T-cell (primary cell): ENCODE data around the gene NCAPG2. TPM values are rescaled to one million over a fixed set of nuclear protein-coding genes. Genes with fewer than 3 reads are reported as not detected.

Experiments
- ATAC-seq, 4 experiments: fragments of 200-7000 bp in 3 of 4; fragments of 150-1000 bp in 1 of 4; cut with Tn5 transposase; replicated peaks in 1 of 4; 1 replicate in 3 of 4; 2 replicates in 1 of 4; pipeline ENCODE4 v1.10.0; 2021; ENCODE audit warnings: moderate library complexity in 3 of 4, mild to moderate bottlenecking in 2 of 4, moderate number of reproducible peaks in 1 of 4
- CTCF ChIA-PET, 2 donors: fragments of 300-600 bp; sonication (Branson Sonifier 250); formaldehyde crosslinking; loops; one replicate each; lab custom pipeline; 2022; ENCODE audit warnings: antibody characterized with exemption in 2 of 2; lab: Charles Lee
- POLR2A ChIA-PET, 2 donors: fragments of 300-600 bp; sonication (Branson Sonifier 250); formaldehyde crosslinking; loops; one replicate each; lab custom pipeline; 2022; ENCODE audit warnings: antibody characterized with exemption in 2 of 2; lab: Charles Lee
- DNase-seq, 35 experiments: peaks; one replicate each; pipeline versions ENCODE4 v3.0.0 to v3.0.0-alpha.2; 2013 to 2023
- H3K27ac ChIP-seq: one replicate; pipeline ENCODE4 v1.5.1; 2013; ENCODE audit warnings: low read length
- H3K27me3 ChIP-seq, 2 experiments: replicated peaks in 1 of 2; 1 replicate in 1 of 2; 2 replicates in 1 of 2; pipeline versions ENCODE4 v1.6.1 to v1.7.0; 2013; ENCODE audit warnings: low read length in 1 of 2, mixed read lengths in 1 of 2; ENCODE audit not compliant: control insufficient read depth in 2 of 2, insufficient read depth in 2 of 2; ENCODE audit errors: extremely low read depth in 1 of 2
- H3K36me3 ChIP-seq, 2 donors: 1 replicate in 1 of 2; 2 replicates in 1 of 2; pipeline versions ENCODE4 v1.6.1 to v1.7.0; 2013; ENCODE audit warnings: low read length in 1 of 2; ENCODE audit not compliant: control insufficient read depth in 2 of 2, insufficient read depth in 1 of 2; ENCODE audit errors: extremely low read depth in 1 of 2
- H3K4me1 ChIP-seq, 2 experiments: 1 replicate in 1 of 2; 2 replicates in 1 of 2; pipeline versions ENCODE4 v1.6.1 to v1.7.0; 2013; ENCODE audit warnings: low read length in 2 of 2, mixed read lengths in 1 of 2; ENCODE audit not compliant: insufficient read depth in 2 of 2, control insufficient read depth in 1 of 2; ENCODE audit errors: extremely low read depth in 1 of 2
- H3K4me3 ChIP-seq, 2 donors: 1 replicate in 1 of 2; 2 replicates in 1 of 2; pipeline versions ENCODE4 v1.5.1 to v1.7.0; 2013; ENCODE audit warnings: mild to moderate bottlenecking in 2 of 2, low read length in 1 of 2, moderate library complexity in 1 of 2; ENCODE audit not compliant: control insufficient read depth in 1 of 2; ENCODE audit errors: extremely low read depth in 1 of 2
- H3K9me3 ChIP-seq: 2 replicates; pipeline ENCODE4 v1.7.0; 2013
- H3K27ac Mint-ChIP-seq, 2 donors: one replicate each; pipeline ENCODE4 v1.8.0; 2020 to 2021; ENCODE audit warnings: mild to moderate bottlenecking in 2 of 2, mixed read lengths in 2 of 2
- H3K27me3 Mint-ChIP-seq, 2 donors: one replicate each; pipeline ENCODE4 v1.8.0; 2021 to 2022; ENCODE audit warnings: mixed read lengths in 2 of 2
- H3K36me3 Mint-ChIP-seq: one replicate; pipeline ENCODE4 v1.8.0; 2021; ENCODE audit warnings: mixed read lengths
- H3K4me1 Mint-ChIP-seq, 3 donors: one replicate each; pipeline ENCODE4 v1.8.0; 2020 to 2022; ENCODE audit warnings: mixed read lengths in 3 of 3, mild to moderate bottlenecking in 1 of 3
- H3K4me3 Mint-ChIP-seq, 3 donors: one replicate each; pipeline ENCODE4 v1.8.0; 2020 to 2022; ENCODE audit warnings: mild to moderate bottlenecking in 3 of 3, mixed read lengths in 3 of 3, moderate library complexity in 3 of 3
- H3K9me3 Mint-ChIP-seq, 3 donors: one replicate each; pipeline ENCODE4 v1.8.0; 2020 to 2022; ENCODE audit warnings: mixed read lengths in 3 of 3
- WGBS: methylation state at CpG from one replicate; pipeline ENCODE4 v1.1.5; 2013; ENCODE audit warnings: missing lambda C conversion rate; ENCODE audit not compliant: insufficient coverage; 5-methylcytosine and 5-hydroxymethylcytosine counted together
- total RNA-seq, 35 experiments: library from RNA in 6 of 35; stranded (reverse) in 6 of 35; fragments of 120-200 nt in 1 of 35; gene quantifications; one replicate each; pipeline versions ENCODE4 v1.2.1 to v1.2.4 and lab custom pipeline; 2013 to 2026

NCAPG2 gene
- total RNA-seq, 5 donors from 2014 or later (not counting 1 experiment from before 2014, with no cell fraction given) = 6.2 to 14.7 (median 11.9) TPM

DNA sequence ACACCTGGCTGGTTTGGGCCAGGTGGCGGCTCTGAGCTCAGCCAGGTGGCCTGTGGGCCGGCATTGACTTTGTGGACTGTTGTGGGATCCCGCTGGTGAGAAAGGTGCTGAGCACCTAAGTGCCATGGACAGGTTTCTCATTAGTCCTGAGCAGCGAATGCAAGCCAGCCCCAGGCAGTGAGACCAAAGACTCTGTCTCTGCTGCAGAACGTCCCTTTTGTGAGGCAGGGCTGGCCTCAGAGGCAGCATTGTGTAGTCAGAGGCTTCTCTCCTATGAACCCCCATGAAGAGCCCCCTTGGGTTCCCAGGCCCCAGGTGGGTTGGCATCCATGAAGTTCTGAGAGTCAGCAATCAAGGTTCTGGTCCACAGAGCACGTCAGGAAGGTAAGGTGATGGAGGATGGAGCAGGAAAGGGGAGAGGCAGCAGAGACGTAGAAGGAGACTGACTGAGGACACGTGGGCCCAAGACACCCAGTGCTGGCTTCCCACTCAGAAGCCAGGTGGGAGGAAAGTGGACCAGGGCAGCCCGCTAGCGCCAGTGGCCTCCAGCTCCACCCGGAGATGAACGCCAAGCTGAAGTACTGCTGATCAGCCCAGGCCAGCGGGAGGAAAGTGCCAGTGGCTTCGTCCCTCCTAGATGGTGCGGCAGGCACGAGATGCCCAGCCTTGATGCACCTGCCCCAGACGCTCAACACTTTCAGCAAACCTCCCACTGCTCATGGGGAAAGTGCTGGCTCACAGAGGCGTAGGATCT, 97.8 kb downstream of the NCAPG2 start:
- 98% methylated on average over 17 of the region's 18 CpGs for WGBS
- ChIA-PET POLR2A (no interaction called here), CTCF (no interaction called here)

GRCh38 chr7:158606129-158606528, 98.5 kb downstream of the NCAPG2 start:
- DNase-seq = no peak
- H3K4me1 Mint-ChIP-seq = peaks cover 0 to 2% (median 0%) of the 10 kb centered on the region in 3 donors
- ATAC-seq = no peak
- H3K27ac Mint-ChIP-seq = no peak overlapping the region
- WGBS = 96% methylated on average over 4 of the region's 4 CpGs
- Histone ChIP-seq H3K9me3 (no peaks in the 10 kb centered on the region), H3K27me3 (no peaks in the 10 kb centered on the region), H3K4me1 (no peaks in the 10 kb centered on the region), H3K36me3 (no peaks in the 10 kb centered on the region), H3K27ac (no peak overlapping the region), H3K4me3 (no peak overlapping the region)
- no peak overlapping the region for H3K4me3 Mint-ChIP-seq
- H3K9me3 Mint-ChIP-seq = no peaks in the 10 kb centered on the region
- ChIA-PET CTCF (no interaction called here), POLR2A (no interaction called here)
- H3K36me3 Mint-ChIP-seq = no peaks in the 10 kb centered on the region
- H3K27me3 Mint-ChIP-seq = no peaks in the 10 kb centered on the region

More for the DNA sequence above, 97.8 kb downstream of the NCAPG2 start:
- Histone ChIP-seq H3K9me3 (no peaks in the 10 kb centered on the region), H3K27ac (no peak overlapping the region), H3K4me1 (no peaks in the 10 kb centered on the region), H3K36me3 (no peaks in the 10 kb centered on the region), H3K4me3 (no peak overlapping the region), H3K27me3 (no peaks in the 10 kb centered on the region)
- H3K27me3 Mint-ChIP-seq = no peaks in the 10 kb centered on the region
- no peaks in the 10 kb centered on the region for H3K9me3 Mint-ChIP-seq
- no peak overlapping the region for H3K27ac Mint-ChIP-seq
- no peaks in the 10 kb centered on the region for H3K36me3 Mint-ChIP-seq
- peaks cover 0 to 8% (median 2%) of the 10 kb centered on the region in 3 donors for H3K4me1 Mint-ChIP-seq
- ATAC-seq (no peak), DNase-seq (no peak)
- no peak overlapping the region for H3K4me3 Mint-ChIP-seq

- H3K27me3 ChIP-seq = no peaks in the 10 kb centered on the region
- no peaks in the 10 kb centered on the region for H3K9me3 ChIP-seq
- H3K4me3 ChIP-seq = no peak overlapping the region
- H3K4me1 ChIP-seq = no peaks in the 10 kb centered on the region
- Mint-ChIP-seq H3K27ac (no peak overlapping the region), H3K9me3 (no peaks in the 10 kb centered on the region), H3K4me1 (peaks cover 0 to 1% (median 0%) of the 10 kb centered on the region in 3 donors), H3K27me3 (no peaks in the 10 kb centered on the region), H3K36me3 (no peaks in the 10 kb centered on the region), H3K4me3 (no peak overlapping the region)
- DNase-seq = no peak
- ChIA-PET CTCF (no interaction called here), POLR2A (no interaction called here)
- 91% methylated on average over 16 of the region's 23 CpGs for WGBS
- no peak overlapping the region for H3K27ac ChIP-seq
- no peak for ATAC-seq
- H3K36me3 ChIP-seq = no peaks in the 10 kb centered on the region
Measured at GRCh38 chr7:158603773-158604755, 100.5 kb downstream of the NCAPG2 start.

- Histone ChIP-seq H3K27me3 (no peaks in the 10 kb centered on the region), H3K36me3 (no peaks in the 10 kb centered on the region), H3K27ac (no peak overlapping the region), H3K4me1 (no peaks in the 10 kb centered on the region), H3K9me3 (no peaks in the 10 kb centered on the region), H3K4me3 (no peak overlapping the region)
- DNase-seq = no peak
- H3K27me3 Mint-ChIP-seq = no peaks in the 10 kb centered on the region
- no peak for ATAC-seq
- POLR2A ChIA-PET = no interaction called here
- no peak overlapping the region for H3K27ac Mint-ChIP-seq
- CTCF ChIA-PET = no interaction called here
- WGBS = 70% methylated on average over 14 of the region's 22 CpGs
- no peak overlapping the region for H3K4me3 Mint-ChIP-seq
- H3K36me3 Mint-ChIP-seq = no peaks in the 10 kb centered on the region
- H3K9me3 Mint-ChIP-seq = no peaks in the 10 kb centered on the region
- no peaks in the 10 kb centered on the region for H3K4me1 Mint-ChIP-seq
Measured at GRCh38 chr7:158602905-158603772, 101.5 kb downstream of the NCAPG2 start.

DNA sequence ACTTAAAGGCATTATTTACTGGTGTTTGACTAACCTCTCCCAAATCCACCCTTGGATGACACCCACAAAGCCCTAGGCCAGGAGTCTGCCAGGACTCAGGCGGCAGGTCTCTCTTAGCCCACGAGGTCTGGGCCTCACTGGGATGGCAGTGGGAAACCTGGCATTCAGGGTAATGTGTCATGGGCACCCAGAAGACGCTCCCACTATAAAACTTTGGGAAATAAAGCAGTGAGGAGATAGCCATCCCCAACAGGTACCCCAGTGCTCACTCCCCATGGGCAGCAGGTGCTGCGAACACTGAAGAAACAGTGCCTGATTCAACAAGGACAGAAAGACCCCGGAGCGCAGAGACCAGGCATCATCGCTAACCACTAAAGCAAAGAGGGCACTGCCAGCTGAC, 102.6 kb downstream of the NCAPG2 start:
- no peaks in the 10 kb centered on the region for H3K27me3 ChIP-seq
- Mint-ChIP-seq H3K36me3 (no peaks in the 10 kb centered on the region), H3K4me3 (no peak overlapping the region), H3K9me3 (no peaks in the 10 kb centered on the region), H3K27me3 (no peaks in the 10 kb centered on the region), H3K4me1 (no peaks in the 10 kb centered on the region), H3K27ac (no peak overlapping the region)
- ChIA-PET POLR2A (no interaction called here), CTCF (no interaction called here)
- H3K4me3 ChIP-seq = no peak overlapping the region
- no peak for DNase-seq
- H3K4me1 ChIP-seq = no peaks in the 10 kb centered on the region
- WGBS = 70% methylated on average over 5 of the region's 7 CpGs
- no peak for ATAC-seq
- H3K36me3 ChIP-seq = no peaks in the 10 kb centered on the region
- H3K9me3 ChIP-seq = no peaks in the 10 kb centered on the region
- H3K27ac ChIP-seq = no peak overlapping the region

- H3K9me3 ChIP-seq = no peaks in the 10 kb centered on the region
- DNase-seq (no peak), ATAC-seq (no peak)
- Mint-ChIP-seq H3K9me3 (no peaks in the 10 kb centered on the region), H3K27me3 (no peaks in the 10 kb centered on the region), H3K27ac (no peak overlapping the region), H3K4me3 (no peak overlapping the region), H3K36me3 (no peaks in the 10 kb centered on the region), H3K4me1 (no peaks in the 10 kb centered on the region)
- no peak overlapping the region for H3K27ac ChIP-seq
- no peak overlapping the region for H3K4me3 ChIP-seq
- no CpG with 5 or more reads among the region's 1 CpG for WGBS
- no peaks in the 10 kb centered on the region for H3K27me3 ChIP-seq
- no peaks in the 10 kb centered on the region for H3K4me1 ChIP-seq
- CTCF ChIA-PET = no interaction called here
- POLR2A ChIA-PET = no interaction called here
- H3K36me3 ChIP-seq = no peaks in the 10 kb centered on the region
Measured at GRCh38 chr7:158601090-158601489, 103.5 kb downstream of the NCAPG2 start.
